ENCODE measurements around the gene NKD1. TPM values are rescaled to one million over a fixed set of nuclear protein-coding genes. Genes with fewer than 3 reads are reported as not detected.
"Not testable (repeated sequence)": the region's sequence is repeated elsewhere in the genome, so short reads cannot be mapped to it uniquely, and the experiment has no call there.

Gene NKD1, protein sequence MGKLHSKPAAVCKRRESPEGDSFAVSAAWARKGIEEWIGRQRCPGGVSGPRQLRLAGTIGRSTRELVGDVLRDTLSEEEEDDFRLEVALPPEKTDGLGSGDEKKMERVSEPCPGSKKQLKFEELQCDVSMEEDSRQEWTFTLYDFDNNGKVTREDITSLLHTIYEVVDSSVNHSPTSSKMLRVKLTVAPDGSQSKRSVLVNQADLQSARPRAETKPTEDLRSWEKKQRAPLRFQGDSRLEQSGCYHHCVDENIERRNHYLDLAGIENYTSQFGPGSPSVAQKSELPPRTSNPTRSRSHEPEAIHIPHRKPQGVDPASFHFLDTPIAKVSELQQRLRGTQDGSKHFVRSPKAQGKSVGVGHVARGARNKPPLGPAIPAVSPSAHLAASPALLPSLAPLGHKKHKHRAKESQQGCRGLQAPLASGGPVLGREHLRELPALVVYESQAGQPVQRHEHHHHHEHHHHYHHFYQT
- polyA plus RNA-seq (ENCODE audit: low read depth in 6 of 6): under 1 TPM in 4 of 6 donors, not detected in 2; 0.01 to 0.36 (median 0.10) TPM

DNA sequence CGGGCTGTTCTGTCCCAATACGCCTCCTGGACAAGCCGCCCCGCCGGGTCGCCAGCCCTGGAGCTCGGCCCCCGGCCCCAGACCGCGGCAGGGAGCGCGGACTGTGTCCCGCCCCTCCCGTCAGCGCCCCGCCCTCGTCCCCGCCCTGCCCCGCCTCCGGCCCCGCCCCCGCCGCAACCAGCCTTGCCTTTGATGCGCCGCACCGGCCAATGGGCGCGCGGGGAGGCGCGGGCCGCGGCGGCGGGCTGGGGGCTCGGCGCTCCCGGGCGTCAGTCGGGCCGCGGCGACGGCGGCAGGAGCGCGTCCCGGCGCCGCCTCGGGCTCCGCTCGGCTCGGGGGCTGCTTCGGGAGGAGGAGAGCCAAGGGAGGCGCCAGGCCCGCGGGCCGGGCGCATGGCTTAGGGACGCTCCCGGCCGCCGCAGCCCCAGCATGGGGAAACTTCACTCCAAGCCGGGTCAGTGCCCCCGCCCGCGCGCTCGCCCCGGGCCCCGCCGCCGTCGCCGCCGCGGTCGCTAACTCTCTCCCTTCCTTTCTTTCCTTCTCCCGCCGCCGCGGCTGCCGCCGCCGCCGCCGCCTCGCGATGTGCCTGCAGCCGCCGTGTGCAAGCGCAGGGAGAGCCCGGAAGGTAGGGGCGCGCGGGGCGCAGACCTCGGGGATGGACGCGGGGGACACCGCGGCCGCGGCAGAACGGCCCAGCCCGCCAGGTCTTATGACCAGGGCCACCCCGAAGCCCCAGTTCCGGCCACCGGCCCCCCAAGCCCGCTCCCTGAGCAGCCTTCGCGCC is at the start of gene NKD1:
NKD1 (plus strand) TSS at position 272 of the 784 bp plus-strand sequence; CDS start at position 430, 158 bp downstream.
- DNase-seq (peak; percentile 71), ATAC-seq (ENCODE audit: low read depth in 2 of 2) (peak; percentile 82 to 83)
- Mint-ChIP-seq H3K9me3 (peaks cover 0 to 6% (median 2%) of the 10 kb centered on the region in 7 donors), H3K4me3 (peak within 1 kb of the TSS; percentile 90 to 96 (median 92)), H3K36me3 (peaks cover 2 to 10% of the 10 kb centered on the region in 2 donors), H3K27ac (peak within 1 kb of the TSS in 5 of 6 donors; percentile 73 to 92 (median 83)), H3K27me3 (peaks cover 0 to 56% (median 29%) of the 10 kb centered on the region in 3 donors), H3K4me1 (peaks cover 8 to 11% (median 10%) of the 10 kb centered on the region in 3 donors)

GRCh38 chr16:50498431-50499155 is 49.6 kb upstream of the NKD1 start:
- Mint-ChIP-seq H3K36me3 (no peaks in the 10 kb centered on the region), H3K4me3 (no peak overlapping the region), H3K27me3 (peaks cover 10 to 24% (median 19%) of the 10 kb centered on the region in 3 donors), H3K27ac (peak overlapping the region in 1 of 6 donors; percentile 10), H3K4me1 (no peaks in the 10 kb centered on the region), H3K9me3 (peaks cover 0 to 7% (median 1%) of the 10 kb centered on the region in 7 donors)
- ATAC-seq (ENCODE audit: low read depth in 2 of 2) (no peak), DNase-seq (no peak)

DNA sequence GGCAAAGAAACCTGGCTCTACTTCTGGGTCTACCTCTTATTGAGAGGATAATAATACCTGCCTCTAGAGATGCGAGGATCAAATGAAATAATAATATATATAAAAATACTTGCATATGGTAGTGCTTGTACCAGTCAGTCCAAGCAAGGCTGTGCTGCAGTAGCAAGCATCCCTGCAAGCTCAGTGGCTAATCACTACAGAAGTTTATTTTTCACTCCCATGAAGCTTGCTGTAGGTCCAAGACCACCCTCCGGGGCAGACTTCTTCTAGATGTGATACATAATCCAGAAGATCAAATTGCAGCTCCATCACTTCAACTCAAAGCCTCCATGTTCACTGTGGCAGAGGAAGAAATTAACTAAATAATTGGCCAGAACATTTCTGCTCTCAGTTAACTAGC is 48.9 kb upstream of the NKD1 start:
- Mint-ChIP-seq H3K27me3 (peaks cover 11 to 24% (median 16%) of the 10 kb centered on the region in 3 donors), H3K4me3 (no peak overlapping the region), H3K9me3 (peaks cover 0 to 7% (median 1%) of the 10 kb centered on the region in 7 donors), H3K36me3 (no peaks in the 10 kb centered on the region), H3K27ac (no peak overlapping the region), H3K4me1 (no peaks in the 10 kb centered on the region)
- ATAC-seq (ENCODE audit: low read depth in 2 of 2) (no peak), DNase-seq (no peak)

- Mint-ChIP-seq H3K27ac (no peak overlapping the region), H3K36me3 (no peaks in the 10 kb centered on the region), H3K4me1 (no peaks in the 10 kb centered on the region), H3K27me3 (peaks cover 11 to 18% (median 12%) of the 10 kb centered on the region in 3 donors), H3K4me3 (no peak overlapping the region), H3K9me3 (peaks cover 0 to 7% (median 1%) of the 10 kb centered on the region in 7 donors)
- ATAC-seq (ENCODE audit: low read depth in 2 of 2) (no peak), DNase-seq (no peak)
These were observed 47.9 kb upstream of the NKD1 start for GRCh38 chr16:50500171-50500874.

DNA sequence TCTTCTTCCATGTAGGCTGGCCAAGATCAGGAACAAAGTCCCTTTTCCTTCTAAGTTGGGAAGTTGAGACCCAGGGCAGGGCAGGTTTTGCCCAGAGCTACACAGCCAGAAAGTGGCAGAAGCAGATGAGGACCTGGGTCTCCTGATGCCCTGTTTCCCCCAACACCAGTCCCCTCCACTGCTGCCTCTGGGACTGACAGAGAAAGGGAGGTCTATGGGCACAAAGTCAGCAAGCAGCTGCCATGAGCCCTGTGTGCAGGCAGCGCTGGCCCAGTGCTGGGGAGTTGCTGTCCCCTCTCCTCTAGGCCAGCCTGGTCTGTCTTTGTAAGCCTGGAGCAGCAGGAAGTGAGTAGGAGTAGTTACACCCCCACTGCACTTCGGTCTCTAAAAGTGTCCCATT is 46.9 kb upstream of the NKD1 start:
- Mint-ChIP-seq H3K4me1 (no peaks in the 10 kb centered on the region), H3K27me3 (peaks cover 12 to 18% (median 18%) of the 10 kb centered on the region in 3 donors), H3K4me3 (no peak overlapping the region), H3K36me3 (no peaks in the 10 kb centered on the region), H3K9me3 (peaks cover 0 to 7% (median 1%) of the 10 kb centered on the region in 7 donors), H3K27ac (peak overlapping the region in 1 of 6 donors; percentile 16)
- ATAC-seq (ENCODE audit: low read depth in 2 of 2): no peak
- no peak for DNase-seq

DNA sequence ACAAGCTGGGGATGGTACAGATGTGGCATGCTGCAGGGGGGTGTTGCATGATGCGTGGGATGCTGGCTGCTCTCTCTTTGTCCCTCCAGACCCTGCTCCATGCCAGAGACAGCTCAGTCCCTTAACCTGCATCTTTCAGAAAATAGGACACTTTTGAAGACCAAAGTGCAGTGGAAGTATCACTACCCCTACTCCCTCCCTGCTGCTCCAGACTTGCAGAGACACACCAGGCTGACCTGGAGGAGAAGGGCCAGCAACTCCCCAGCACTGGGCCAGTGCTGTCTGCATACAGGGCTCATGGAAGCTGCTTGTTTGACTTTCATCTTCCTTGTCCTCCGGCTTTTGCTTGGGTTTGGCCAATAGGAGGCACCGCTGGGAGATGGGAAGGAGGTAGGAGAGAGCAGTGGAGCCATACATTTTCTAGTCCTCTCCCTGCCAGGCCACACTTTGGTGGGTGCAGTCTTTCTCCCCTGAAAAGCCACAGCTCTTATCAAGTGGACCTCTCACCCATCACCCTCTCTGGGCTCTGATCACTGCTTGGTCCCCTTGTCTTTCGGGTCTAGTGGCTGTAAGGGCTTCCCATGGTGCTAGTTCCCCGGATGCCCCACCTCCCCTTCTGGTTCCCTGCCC is 46.1 kb upstream of the NKD1 start:
- DNase-seq (no peak), ATAC-seq (ENCODE audit: low read depth in 2 of 2) (no peak)
- Mint-ChIP-seq H3K27me3 (peaks cover 12 to 20% (median 19%) of the 10 kb centered on the region in 3 donors), H3K4me3 (no peak overlapping the region), H3K9me3 (peaks cover 0 to 7% (median under 1%) of the 10 kb centered on the region in 7 donors), H3K4me1 (no peaks in the 10 kb centered on the region), H3K36me3 (no peaks in the 10 kb centered on the region), H3K27ac (no peak overlapping the region)

- peaks cover 0 to 7% (median 0%) of the 10 kb centered on the region in 7 donors for H3K9me3 Mint-ChIP-seq
- H3K36me3 Mint-ChIP-seq: no peaks in the 10 kb centered on the region
- no peak overlapping the region for H3K27ac Mint-ChIP-seq
- no peaks in the 10 kb centered on the region for H3K4me1 Mint-ChIP-seq
- H3K27me3 Mint-ChIP-seq: peaks cover 12 to 20% (median 19%) of the 10 kb centered on the region in 3 donors
- ATAC-seq (ENCODE audit: low read depth in 2 of 2) (no peak), DNase-seq (no peak)
- H3K4me3 Mint-ChIP-seq: no peak overlapping the region
These were observed 45.6 kb upstream of the NKD1 start for GRCh38 chr16:50502616-50503011.

GRCh38 chr16:50503868-50504531 is 44.2 kb upstream of the NKD1 start:
- not testable (repeated sequence) for DNase-seq; ATAC-seq (ENCODE audit: low read depth in 2 of 2); H3K36me3 Mint-ChIP-seq; H3K4me1 Mint-ChIP-seq; H3K27ac Mint-ChIP-seq; H3K9me3 Mint-ChIP-seq
- peak overlapping the region in 1 of 8 donors; percentile 30 for H3K4me3 Mint-ChIP-seq
- H3K27me3 Mint-ChIP-seq: peaks cover 12 to 25% (median 20%) of the 10 kb centered on the region in 3 donors

- Mint-ChIP-seq H3K27ac (no peak overlapping the region), H3K9me3 (peaks cover 0 to 7% (median 0%) of the 10 kb centered on the region in 7 donors), H3K4me3 (no peak overlapping the region), H3K27me3 (peaks cover 4 to 31% (median 27%) of the 10 kb centered on the region in 3 donors), H3K36me3 (no peaks in the 10 kb centered on the region), H3K4me1 (no peaks in the 10 kb centered on the region)
- ATAC-seq (ENCODE audit: low read depth in 2 of 2) (no peak), DNase-seq (no peak)
These were observed 43.1 kb upstream of the NKD1 start for GRCh38 chr16:50505115-50505514.

DNA sequence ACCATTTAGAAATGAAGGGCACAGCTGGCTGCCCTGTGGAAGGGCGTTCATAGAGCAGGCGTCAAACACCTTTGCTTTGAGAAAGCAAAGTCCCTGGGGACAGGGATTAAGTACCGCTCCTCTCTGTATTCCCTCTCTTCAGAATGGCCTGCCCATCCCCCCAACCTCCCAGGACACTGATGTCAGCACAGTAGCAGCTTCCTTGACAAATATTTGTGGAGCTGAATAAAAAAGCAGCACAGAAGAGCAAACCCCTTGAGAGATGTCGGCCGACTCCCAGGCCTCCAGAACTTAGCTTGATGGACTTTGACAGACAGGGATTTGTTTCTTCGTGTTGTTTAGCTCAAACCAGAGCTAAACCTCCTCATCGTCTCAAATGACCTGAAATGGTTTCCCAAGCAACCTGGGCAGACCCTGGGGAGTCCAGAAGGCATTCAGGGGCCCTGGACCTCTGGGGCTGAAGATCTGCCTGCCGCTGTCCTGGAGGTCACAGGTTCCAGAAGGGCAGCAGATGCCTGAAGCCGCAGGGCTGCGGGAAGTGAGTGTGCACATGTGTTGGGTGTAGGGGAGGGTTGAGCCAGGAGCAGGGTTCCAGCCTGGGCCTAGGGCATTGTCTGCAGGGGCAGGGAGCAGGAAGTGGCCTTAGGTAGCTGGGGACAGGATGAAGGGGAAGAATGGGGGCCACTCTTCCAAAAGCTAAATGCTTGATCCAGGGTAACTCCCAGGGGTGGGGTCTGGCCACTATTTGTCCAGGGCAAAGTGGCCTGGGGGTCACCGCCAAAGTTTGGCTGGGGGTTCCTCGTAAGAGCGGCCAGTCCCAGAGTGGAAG is 42.3 kb upstream of the NKD1 start:
- DNase-seq (no peak), ATAC-seq (ENCODE audit: low read depth in 2 of 2) (no peak)
- H3K4me1 Mint-ChIP-seq: no peaks in the 10 kb centered on the region
- H3K36me3 Mint-ChIP-seq: no peaks in the 10 kb centered on the region
- peaks cover 0 to 7% (median 0%) of the 10 kb centered on the region in 7 donors for H3K9me3 Mint-ChIP-seq
- H3K27me3 Mint-ChIP-seq: peaks cover 4 to 36% (median 32%) of the 10 kb centered on the region in 3 donors
- H3K4me3 Mint-ChIP-seq: no peak overlapping the region
- peak overlapping the region in 2 of 6 donors; percentile 11 to 33 for H3K27ac Mint-ChIP-seq

DNA sequence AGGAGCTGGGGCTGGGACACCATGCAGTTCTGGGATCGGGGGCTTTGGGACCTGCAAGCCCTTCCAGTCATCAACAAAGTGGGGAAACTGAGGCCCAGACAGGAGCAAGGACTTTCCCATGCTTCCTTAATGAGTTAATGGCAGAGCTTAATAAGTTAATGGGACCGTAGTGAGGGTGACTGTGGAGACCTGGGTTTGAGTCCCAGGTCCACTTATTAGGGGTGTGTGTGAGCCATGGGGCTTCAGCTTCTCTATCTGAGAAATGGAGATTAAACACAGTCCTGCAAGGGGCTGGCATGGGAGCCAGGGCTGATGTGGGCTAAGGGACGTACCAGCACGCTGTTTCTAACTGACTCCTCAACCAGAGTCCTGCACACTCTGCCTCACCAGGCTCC is 41.7 kb upstream of the NKD1 start:
- Mint-ChIP-seq H3K4me1 (no peaks in the 10 kb centered on the region), H3K4me3 (no peak overlapping the region), H3K27ac (no peak overlapping the region), H3K9me3 (peaks cover 0 to 7% (median 0%) of the 10 kb centered on the region in 7 donors), H3K27me3 (peaks cover 4 to 42% (median 32%) of the 10 kb centered on the region in 3 donors), H3K36me3 (no peaks in the 10 kb centered on the region)
- DNase-seq (no peak), ATAC-seq (ENCODE audit: low read depth in 2 of 2) (no peak)

Data from naive B cell (primary cell).